Measurements from ENCODE around the gene CDX1. TPM values are rescaled to one million over a fixed set of nuclear protein-coding genes. Genes with fewer than 3 reads are reported as not detected.

CDX1 gene
- total RNA-seq, 1 donor, result 0.18 TPM

DNA sequence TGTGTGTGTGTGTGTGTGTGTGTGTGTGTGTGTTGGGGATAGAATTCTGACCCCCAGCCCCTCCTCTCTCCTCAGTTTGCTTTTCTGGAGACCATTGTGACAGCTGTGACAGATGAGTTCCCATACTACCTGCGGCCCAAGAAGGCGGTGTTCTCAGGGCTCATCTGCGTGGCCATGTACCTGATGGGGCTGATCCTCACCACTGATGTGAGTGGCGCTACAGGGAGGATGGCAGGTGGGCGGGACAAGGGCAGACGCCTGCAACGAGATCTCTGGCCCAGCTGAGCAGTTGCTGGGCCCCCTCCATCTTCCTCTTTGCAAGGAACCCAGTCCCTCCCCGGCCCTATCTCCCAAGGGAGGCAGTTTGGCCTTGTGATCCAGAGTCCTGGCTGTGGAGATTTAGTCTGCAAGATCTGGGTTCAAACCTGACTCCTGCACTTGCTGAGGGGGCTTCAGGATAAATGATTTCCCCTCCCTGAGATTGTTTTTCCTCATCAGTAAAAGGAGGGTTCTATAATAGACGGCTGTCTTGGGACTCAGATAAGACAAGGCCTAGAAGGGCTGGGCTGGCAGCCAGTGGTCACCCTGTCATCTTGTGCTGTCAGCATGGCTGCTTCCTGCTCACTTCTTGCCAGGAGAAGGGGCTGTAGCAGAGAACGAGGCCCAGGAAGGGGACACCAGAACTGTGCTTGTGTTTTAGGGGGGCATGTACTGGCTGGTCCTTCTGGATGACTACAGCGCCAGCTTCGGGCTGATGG lies 37.4 kb downstream of the CDX1 start:
- no peak for DNase-seq (ENCODE audit: low read depth)
- TF ChIP-seq, protein P1, sequence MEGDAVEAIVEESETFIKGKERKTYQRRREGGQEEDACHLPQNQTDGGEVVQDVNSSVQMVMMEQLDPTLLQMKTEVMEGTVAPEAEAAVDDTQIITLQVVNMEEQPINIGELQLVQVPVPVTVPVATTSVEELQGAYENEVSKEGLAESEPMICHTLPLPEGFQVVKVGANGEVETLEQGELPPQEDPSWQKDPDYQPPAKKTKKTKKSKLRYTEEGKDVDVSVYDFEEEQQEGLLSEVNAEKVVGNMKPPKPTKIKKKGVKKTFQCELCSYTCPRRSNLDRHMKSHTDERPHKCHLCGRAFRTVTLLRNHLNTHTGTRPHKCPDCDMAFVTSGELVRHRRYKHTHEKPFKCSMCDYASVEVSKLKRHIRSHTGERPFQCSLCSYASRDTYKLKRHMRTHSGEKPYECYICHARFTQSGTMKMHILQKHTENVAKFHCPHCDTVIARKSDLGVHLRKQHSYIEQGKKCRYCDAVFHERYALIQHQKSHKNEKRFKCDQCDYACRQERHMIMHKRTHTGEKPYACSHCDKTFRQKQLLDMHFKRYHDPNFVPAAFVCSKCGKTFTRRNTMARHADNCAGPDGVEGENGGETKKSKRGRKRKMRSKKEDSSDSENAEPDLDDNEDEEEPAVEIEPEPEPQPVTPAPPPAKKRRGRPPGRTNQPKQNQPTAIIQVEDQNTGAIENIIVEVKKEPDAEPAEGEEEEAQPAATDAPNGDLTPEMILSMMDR (IDR thresholded peaks at IDR 0.05; ENCODE audit: insufficient read depth, low read length), result no peak
- no peak overlapping the region for H3K4me3 ChIP-seq (ENCODE audit: low read depth, low read length)

DNA sequence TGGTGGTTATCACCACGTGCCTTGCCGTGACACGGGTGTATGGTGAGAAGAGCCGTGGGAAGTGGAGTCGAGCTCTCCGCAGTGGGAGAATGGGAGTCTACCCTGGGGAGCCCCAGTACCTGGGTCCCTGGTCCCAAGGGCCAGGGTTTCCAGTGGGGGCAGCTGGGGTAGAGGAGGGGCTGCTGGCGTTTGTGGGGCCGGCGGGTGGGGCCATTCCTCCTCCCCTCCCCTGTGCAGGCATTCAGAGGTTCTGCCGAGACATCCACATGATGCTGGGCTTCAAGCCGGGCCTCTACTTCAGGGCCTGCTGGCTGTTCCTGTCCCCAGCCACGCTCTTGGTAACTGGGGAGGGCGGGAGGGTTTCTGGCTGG lies 38.0 kb downstream of the CDX1 start:
- DNase-seq (ENCODE audit: low read depth), result no peak
- TF ChIP-seq, protein P1 (IDR thresholded peaks at IDR 0.05; ENCODE audit: insufficient read depth, low read length), result no peak

DNA sequence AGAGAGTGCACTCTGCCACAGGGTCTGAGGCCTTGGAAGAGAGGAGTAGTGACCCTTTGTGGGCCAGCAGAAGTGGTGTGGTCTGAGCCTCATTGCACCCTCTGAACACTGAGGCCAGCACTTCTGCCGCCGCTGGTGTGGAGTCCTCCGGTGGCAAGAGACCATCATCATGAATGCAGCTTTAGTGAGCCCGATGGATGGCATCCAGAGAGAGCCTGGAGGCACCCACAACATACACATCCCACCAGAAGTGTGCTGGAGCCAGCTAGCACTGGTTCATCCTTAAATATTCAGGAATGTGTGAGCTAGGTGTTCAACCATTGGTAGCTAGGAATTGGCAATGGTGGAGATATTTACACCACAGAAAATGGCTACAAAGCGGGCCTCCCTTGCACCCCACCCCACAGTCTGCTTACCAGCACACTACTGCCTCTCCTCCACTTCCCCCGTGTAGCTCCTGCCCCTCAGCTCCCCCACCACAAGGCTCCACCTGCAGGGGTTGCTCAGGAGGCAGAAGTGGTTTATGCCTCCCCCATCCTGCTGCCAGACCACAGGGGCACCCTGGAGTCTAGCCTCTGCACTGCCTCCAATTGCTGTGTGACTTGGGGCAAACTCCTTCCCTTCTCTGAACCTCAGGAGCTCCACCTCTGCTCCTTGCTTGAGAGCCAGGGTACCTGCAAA lies 39.7 kb downstream of the CDX1 start:
- TF ChIP-seq, protein P1 (IDR thresholded peaks at IDR 0.05; ENCODE audit: insufficient read depth, low read length), result no peak
- no peak overlapping the region for H3K4me3 ChIP-seq (ENCODE audit: low read depth, low read length)
- DNase-seq (ENCODE audit: low read depth), result no peak

More for the DNA sequence above, 38.0 kb downstream of the CDX1 start:
- H3K4me3 ChIP-seq (ENCODE audit: low read depth, low read length), result no peak overlapping the region

DNA sequence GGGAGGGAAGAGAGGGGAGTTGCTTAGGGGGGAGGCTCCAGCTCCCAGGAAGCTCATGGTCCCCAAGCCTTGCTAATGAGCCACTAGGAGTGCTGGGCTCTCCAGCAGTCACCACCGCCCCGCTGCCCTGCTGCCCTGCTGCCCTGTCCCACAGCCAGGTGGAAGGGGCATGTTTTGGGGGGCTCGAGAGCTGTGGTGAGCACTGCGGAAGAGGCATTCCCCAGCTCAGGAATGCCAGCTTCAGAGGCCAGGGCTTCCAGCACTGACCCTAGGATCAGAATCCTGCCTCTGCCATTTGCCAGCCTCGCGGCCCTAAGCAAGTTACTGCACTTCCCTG lies 40.2 kb downstream of the CDX1 start:
- no peak for DNase-seq (ENCODE audit: low read depth)
- no peak overlapping the region for H3K4me3 ChIP-seq (ENCODE audit: low read depth, low read length)
- TF ChIP-seq, protein P1 (IDR thresholded peaks at IDR 0.05; ENCODE audit: insufficient read depth, low read length), result no peak

DNA sequence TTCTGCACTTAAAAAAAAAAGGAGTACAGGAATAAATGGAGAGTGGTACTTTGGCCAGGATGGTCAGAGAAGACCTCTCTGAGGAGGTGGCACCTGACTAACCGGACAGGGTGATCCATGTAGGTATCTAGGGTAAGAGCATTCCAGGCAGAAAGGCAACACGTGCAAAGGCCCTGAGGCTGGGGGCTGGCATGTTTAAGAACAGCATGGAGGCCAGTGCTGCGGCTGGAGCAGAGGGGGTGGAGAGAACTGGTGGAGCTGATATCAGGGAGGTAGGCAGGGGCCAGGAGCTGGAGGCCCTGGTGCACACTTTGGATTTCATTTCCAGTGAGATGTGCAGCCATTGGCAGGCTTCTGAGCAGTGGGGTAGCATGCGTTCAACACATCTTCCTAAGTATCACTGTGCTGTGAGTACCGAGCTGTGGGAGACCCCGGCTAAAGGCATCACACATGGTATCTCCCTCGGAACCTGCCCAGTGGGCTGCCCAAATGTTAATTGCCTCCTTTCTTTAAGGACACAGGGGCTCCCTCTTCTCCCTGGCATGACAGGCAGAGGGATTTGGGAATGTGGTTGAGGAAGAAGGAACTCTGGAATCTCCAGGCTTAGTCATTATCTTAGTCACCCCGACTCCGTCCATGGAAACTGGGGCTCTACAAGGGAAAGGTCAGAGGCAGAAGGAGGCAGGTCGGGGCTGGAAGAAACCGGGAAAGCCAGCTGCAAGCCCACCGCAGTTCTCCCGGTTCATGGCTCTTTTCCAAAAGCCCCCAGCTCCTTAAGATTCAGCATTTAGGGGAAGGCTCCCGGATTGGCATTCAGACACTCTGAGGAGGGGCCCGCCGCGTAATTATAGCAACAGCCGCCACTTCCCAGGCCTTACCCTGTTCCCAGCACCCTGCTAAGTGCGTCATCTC lies 41.9 kb downstream of the CDX1 start:
- no peak overlapping the region for H3K4me3 ChIP-seq (ENCODE audit: low read depth, low read length)
- DNase-seq (ENCODE audit: low read depth), result peak; percentile 36
- TF ChIP-seq, protein P1 (IDR thresholded peaks at IDR 0.05; ENCODE audit: insufficient read depth, low read length), result no peak

DNA sequence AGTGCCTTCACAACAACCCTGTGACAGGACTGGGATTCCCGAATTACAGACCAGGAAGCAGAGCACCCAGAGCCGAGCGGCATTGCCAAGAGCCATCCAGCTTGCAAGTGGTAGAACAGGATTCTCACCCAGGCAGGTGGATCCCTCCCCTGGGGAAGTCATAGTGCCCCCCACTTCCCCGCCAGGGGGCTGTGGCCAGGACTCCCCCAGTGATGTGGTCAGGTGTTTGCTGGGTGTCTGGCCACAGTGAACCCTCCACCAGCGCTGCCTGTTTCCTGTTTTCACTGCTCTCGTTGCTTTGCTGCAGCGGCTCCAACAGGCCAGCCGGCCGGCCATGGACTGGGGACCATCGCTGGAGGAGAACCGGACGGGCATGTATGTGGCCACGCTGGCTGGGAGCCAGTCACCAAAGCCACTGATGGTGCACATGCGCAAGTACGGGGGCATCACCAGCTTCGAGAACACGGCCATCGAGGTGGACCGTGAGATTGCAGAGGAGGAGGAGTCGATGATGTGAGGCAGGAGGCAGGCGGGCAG lies 42.6 kb downstream of the CDX1 start:
- TF ChIP-seq, protein P1 (IDR thresholded peaks at IDR 0.05; ENCODE audit: insufficient read depth, low read length), result no peak
- no peak for DNase-seq (ENCODE audit: low read depth)
- no peak overlapping the region for H3K4me3 ChIP-seq (ENCODE audit: low read depth, low read length)
